ENCODE measurements around the gene OR13C4. TPM values are rescaled to one million over a fixed set of nuclear protein-coding genes. Genes with fewer than 3 reads are reported as not detected.

OR13C4 gene
- total RNA-seq: not detected
- not detected for polyA plus RNA-seq (2013, experiment 1 of 2)
- not detected for polyA plus RNA-seq (2013, experiment 2 of 2)
- long read RNA-seq, experiment 1: 0 reads
- long read RNA-seq, experiment 2: 0 reads
- long read RNA-seq, experiment 3: 0 reads
- long read RNA-seq, experiment 4: 0 reads

GRCh38 chr9:104527109-104527508, at the start of gene OR13C4:
OR13C4 (minus strand) TSS chr9:104527209; CDS start chr9:104527209, 0 bp downstream.
- Histone ChIP-seq H3K27ac (ENCODE audit: low read depth, low read length) (no peak within 1 kb of the TSS), H3K27me3 (ENCODE audit: control insufficient read depth, insufficient read depth, low read length, poor library complexity, severe bottlenecking) (no peaks in the 10 kb centered on the region), H3K36me3 (ENCODE audit: control insufficient read depth, insufficient read depth, low read length) (no peaks in the 10 kb centered on the region), H3K9me3 (ENCODE audit: control insufficient read depth, low read length) (no peaks in the 10 kb centered on the region), H3K4me3 (ENCODE audit: low read length) (no peak within 1 kb of the TSS), H3K9ac (ENCODE audit: extremely low read depth, low read length, poor library complexity, severe bottlenecking) (no peak within 1 kb of the TSS), H3K4me1 (ENCODE audit: control insufficient read depth, insufficient read depth, low read length) (no peaks in the 10 kb centered on the region)
- Mint-ChIP-seq H3K9me3 (peaks cover 13% of the 10 kb centered on the region), H3K27ac (no peak within 1 kb of the TSS), H3K4me3 (no peak within 1 kb of the TSS), H3K4me1 (no peaks in the 10 kb centered on the region), H3K36me3 (ENCODE audit: low read depth) (no peaks in the 10 kb centered on the region), H3K27me3 (ENCODE audit: insufficient read depth) (no peaks in the 10 kb centered on the region)
- no peak for TF ChIP-seq CTCF (conservative IDR thresholded peaks at IDR 0.05)
- no peak for DNase-seq

- Mint-ChIP-seq H3K4me3 (no peak overlapping the region), H3K27ac (no peak overlapping the region), H3K27me3 (ENCODE audit: insufficient read depth) (no peaks in the 10 kb centered on the region), H3K9me3 (peaks cover 5% of the 10 kb centered on the region), H3K36me3 (ENCODE audit: low read depth) (no peaks in the 10 kb centered on the region), H3K4me1 (no peaks in the 10 kb centered on the region)
- Histone ChIP-seq H3K4me3 (ENCODE audit: low read length) (no peak overlapping the region), H3K9me3 (ENCODE audit: control insufficient read depth, low read length) (peaks cover 5% of the 10 kb centered on the region), H3K9ac (ENCODE audit: extremely low read depth, low read length, poor library complexity, severe bottlenecking) (no peak overlapping the region), H3K4me1 (ENCODE audit: control insufficient read depth, insufficient read depth, low read length) (no peaks in the 10 kb centered on the region), H3K27ac (ENCODE audit: low read depth, low read length) (no peak overlapping the region), H3K36me3 (ENCODE audit: control insufficient read depth, insufficient read depth, low read length) (no peaks in the 10 kb centered on the region), H3K27me3 (ENCODE audit: control insufficient read depth, insufficient read depth, low read length, poor library complexity, severe bottlenecking) (no peaks in the 10 kb centered on the region)
- 88 to 100% methylated on average over 1 to 2 of the region's 2 CpGs for WGBS, 2 experiments (ENCODE audit: insufficient coverage in 1 of 2, insufficient read length in 1 of 2)
- DNase-seq: no peak
- no peak for TF ChIP-seq CTCF (conservative IDR thresholded peaks at IDR 0.05)
These were observed 48.4 kb upstream of the OR13C4 start for GRCh38 chr9:104575456-104575855.

- Histone ChIP-seq H3K4me3 (ENCODE audit: low read length) (no peak overlapping the region), H3K27me3 (ENCODE audit: control insufficient read depth, insufficient read depth, low read length, poor library complexity, severe bottlenecking) (no peaks in the 10 kb centered on the region), H3K9me3 (ENCODE audit: control insufficient read depth, low read length) (peaks cover 5% of the 10 kb centered on the region), H3K4me1 (ENCODE audit: control insufficient read depth, insufficient read depth, low read length) (no peaks in the 10 kb centered on the region), H3K36me3 (ENCODE audit: control insufficient read depth, insufficient read depth, low read length) (no peaks in the 10 kb centered on the region), H3K27ac (ENCODE audit: low read depth, low read length) (no peak overlapping the region), H3K9ac (ENCODE audit: extremely low read depth, low read length, poor library complexity, severe bottlenecking) (no peak overlapping the region)
- 86% methylated on average over 1 of the region's 1 CpG; no CpG with 5 or more reads in 1 of the 2 experiments for WGBS, 2 experiments (ENCODE audit: insufficient coverage in 1 of 2, insufficient read length in 1 of 2)
- no peaks in the 10 kb centered on the region for H3K4me1 Mint-ChIP-seq
- H3K9me3 Mint-ChIP-seq: peaks cover 5% of the 10 kb centered on the region
- no peak overlapping the region for H3K27ac Mint-ChIP-seq
- no peaks in the 10 kb centered on the region for H3K36me3 Mint-ChIP-seq (ENCODE audit: low read depth)
- TF ChIP-seq CTCF (conservative IDR thresholded peaks at IDR 0.05): no peak
- H3K4me3 Mint-ChIP-seq: no peak overlapping the region
- no peak for DNase-seq
- H3K27me3 Mint-ChIP-seq (ENCODE audit: insufficient read depth): no peaks in the 10 kb centered on the region
These were observed 45.6 kb upstream of the OR13C4 start for GRCh38 chr9:104572612-104573011.
